Germinal center (tissue), 1 donor: ENCODE measurements around the gene FKRP.

ENCODE experiments used
- DNase-seq: peaks from one replicate; pipeline ENCODE4 v3.0.0; 2012; ENCODE audit warnings: mixed read lengths, low spot score

Gene FKRP

GRCh38 chr19:46719629-46720502 is 26.0 kb upstream of the FKRP start:
- no peak for DNase-seq

GRCh38 chr19:46720503-46721239 is 25.2 kb upstream of the FKRP start:
- DNase-seq, result no peak

GRCh38 chr19:46721269-46722003 is 24.4 kb upstream of the FKRP start:
- no peak for DNase-seq

- no peak for DNase-seq
Observed at GRCh38 chr19:46722004-46722380, 23.9 kb upstream of the FKRP start.

GRCh38 chr19:46722421-46723022 is 23.3 kb upstream of the FKRP start:
- no peak for DNase-seq

GRCh38 chr19:46723023-46723461 is 22.8 kb upstream of the FKRP start:
- no peak for DNase-seq

- DNase-seq, result no peak
Observed at GRCh38 chr19:46723471-46723870, 22.4 kb upstream of the FKRP start.

GRCh38 chr19:46724468-46724867 is 21.4 kb upstream of the FKRP start:
- no peak for DNase-seq

- no peak for DNase-seq
Observed at GRCh38 chr19:46725036-46725820, 20.6 kb upstream of the FKRP start.

GRCh38 chr19:46725859-46726393 is 19.9 kb upstream of the FKRP start:
- no peak for DNase-seq

GRCh38 chr19:46726551-46726950 is 19.3 kb upstream of the FKRP start:
- DNase-seq, result no peak

GRCh38 chr19:46726971-46727501 is 18.8 kb upstream of the FKRP start:
- no peak for DNase-seq

- DNase-seq, result no peak
Observed at GRCh38 chr19:46727757-46728156, 18.1 kb upstream of the FKRP start.

- DNase-seq, result no peak
Observed at GRCh38 chr19:46728208-46728607, 17.6 kb upstream of the FKRP start.

GRCh38 chr19:46728693-46729339 is 17.0 kb upstream of the FKRP start:
- peak; percentile 87 for DNase-seq

- no peak for DNase-seq
Observed at GRCh38 chr19:46729696-46730095, 16.2 kb upstream of the FKRP start.

GRCh38 chr19:46730187-46730586 is 15.7 kb upstream of the FKRP start:
- no peak for DNase-seq

- DNase-seq, result no peak
Observed at GRCh38 chr19:46730595-46730994, 15.3 kb upstream of the FKRP start.

- no peak for DNase-seq
Observed at GRCh38 chr19:46731007-46731501, 14.8 kb upstream of the FKRP start.

GRCh38 chr19:46731584-46731983 is 14.3 kb upstream of the FKRP start:
- DNase-seq, result no peak
